ENCODE results near the gene PDE2A. TPM values are rescaled to one million over a fixed set of nuclear protein-coding genes. Genes with fewer than 3 reads are reported as not detected.

Gene PDE2A
- total RNA-seq, 1 donor from 2014 or later: 0.82 TPM

- Mint-ChIP-seq H3K27me3 (ENCODE audit: low read depth, unreplicated experiment) (peaks cover 32% of the 10 kb centered on the region), H3K36me3 (ENCODE audit: low read depth, unreplicated experiment) (no peaks in the 10 kb centered on the region), H3K4me3 (ENCODE audit: unreplicated experiment) (no peak overlapping the region), H3K4me1 (ENCODE audit: low read depth, unreplicated experiment) (peaks cover 10% of the 10 kb centered on the region), H3K27ac (ENCODE audit: unreplicated experiment) (no peak overlapping the region), H3K9me3 (ENCODE audit: unreplicated experiment) (no peaks in the 10 kb centered on the region)
- Histone ChIP-seq H3K36me3 (ENCODE audit: insufficient read depth, low read length) (no peaks in the 10 kb centered on the region), H4K20me1 (ENCODE audit: insufficient read depth, low read length) (no peaks in the 10 kb centered on the region), H3K9me3 (ENCODE audit: insufficient read depth, low read depth, low read length) (no peaks in the 10 kb centered on the region), H3K27ac (ENCODE audit: low read depth, low read length) (no peak overlapping the region), H3K4me2 (ENCODE audit: low read length) (no peak overlapping the region), H3K4me1 (ENCODE audit: insufficient read depth, low read length) (peaks cover 10% of the 10 kb centered on the region), H2AFZ (ENCODE audit: low read depth, low read length) (no peak overlapping the region), H3K9ac (ENCODE audit: low read length) (no peak overlapping the region), H3K79me2 (ENCODE audit: insufficient read depth, low read length) (no peaks in the 10 kb centered on the region), H3K4me3 (ENCODE audit: insufficient read depth, low read depth, low read length) (no peak overlapping the region), H3K27me3 (ENCODE audit: insufficient read depth, low read length) (no peaks in the 10 kb centered on the region)
- FAIRE-seq (no peak), DNase-seq (ENCODE audit: low read depth) (no peak)
- no peak for TF ChIP-seq CTCF (IDR thresholded peaks at IDR 0.05; ENCODE audit: insufficient read depth, low read depth, low read length)
- no peak for TF ChIP-seq EZH2 (IDR thresholded peaks at IDR 0.05; ENCODE audit: insufficient read depth, low read length)
These were observed 99.4 kb downstream of the PDE2A start for GRCh38 chr11:72574548-72575460.

DNA sequence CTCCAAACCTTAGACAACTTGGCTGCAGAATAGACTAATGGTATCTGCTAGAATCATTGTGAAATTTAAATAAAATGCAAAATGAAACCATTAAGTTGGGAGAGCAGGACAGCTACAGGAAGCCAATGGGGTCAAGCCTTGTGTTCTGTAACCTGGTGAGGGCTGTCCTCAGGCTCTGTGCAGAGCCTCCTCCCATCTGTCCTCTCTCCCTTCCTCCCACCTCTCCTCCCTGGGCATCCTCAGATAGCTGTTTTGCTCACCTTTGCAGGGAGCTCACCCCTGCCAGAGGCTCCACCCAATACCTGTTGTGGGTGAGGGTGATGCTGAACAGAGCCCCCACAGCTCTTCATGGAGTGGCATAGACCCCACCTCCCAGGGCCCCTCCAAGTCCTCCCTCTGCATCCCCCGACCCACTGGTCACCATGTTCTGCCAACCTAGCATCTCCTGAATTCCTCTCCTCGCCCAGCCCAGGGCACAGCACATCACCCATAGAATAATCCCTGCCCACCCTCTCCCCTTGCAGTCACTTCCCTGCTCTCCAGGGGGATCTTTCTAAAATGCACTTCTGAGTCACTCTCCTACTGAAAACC is 100.3 kb downstream of the PDE2A start:
- H3K27me3 ChIP-seq (ENCODE audit: insufficient read depth, low read length): no peaks in the 10 kb centered on the region
- H3K27me3 Mint-ChIP-seq (ENCODE audit: low read depth, unreplicated experiment): peaks cover 28% of the 10 kb centered on the region
- no peaks in the 10 kb centered on the region for H3K36me3 ChIP-seq (ENCODE audit: insufficient read depth, low read length)
- no peak overlapping the region for H3K27ac Mint-ChIP-seq (ENCODE audit: unreplicated experiment)
- H3K9ac ChIP-seq (ENCODE audit: low read length): no peak overlapping the region
- no peak overlapping the region for H2AFZ ChIP-seq (ENCODE audit: low read depth, low read length)
- H3K79me2 ChIP-seq (ENCODE audit: insufficient read depth, low read length): no peaks in the 10 kb centered on the region
- TF ChIP-seq CTCF (IDR thresholded peaks at IDR 0.05; ENCODE audit: insufficient read depth, low read depth, low read length): no peak
- no peak for TF ChIP-seq EZH2 (IDR thresholded peaks at IDR 0.05; ENCODE audit: insufficient read depth, low read length)
- H4K20me1 ChIP-seq (ENCODE audit: insufficient read depth, low read length): no peaks in the 10 kb centered on the region
- H3K4me1 ChIP-seq (ENCODE audit: insufficient read depth, low read length): peaks cover 12% of the 10 kb centered on the region
- FAIRE-seq (no peak), DNase-seq (ENCODE audit: low read depth) (no peak)
- H3K4me3 Mint-ChIP-seq (ENCODE audit: unreplicated experiment): no peak overlapping the region
- H3K4me1 Mint-ChIP-seq (ENCODE audit: low read depth, unreplicated experiment): peaks cover 11% of the 10 kb centered on the region
- H3K4me2 ChIP-seq (ENCODE audit: low read length): no peak overlapping the region
- H3K4me3 ChIP-seq (ENCODE audit: insufficient read depth, low read depth, low read length): no peak overlapping the region
- no peak overlapping the region for H3K27ac ChIP-seq (ENCODE audit: low read depth, low read length)
- H3K9me3 Mint-ChIP-seq (ENCODE audit: unreplicated experiment): no peaks in the 10 kb centered on the region
- H3K36me3 Mint-ChIP-seq (ENCODE audit: low read depth, unreplicated experiment): no peaks in the 10 kb centered on the region
- no peaks in the 10 kb centered on the region for H3K9me3 ChIP-seq (ENCODE audit: insufficient read depth, low read depth, low read length)

Measured in astrocyte (in vitro differentiated cells and primary cell).